H1 (cell line): ENCODE measurements around the gene STAU1. TPM values are rescaled to one million over a fixed set of nuclear protein-coding genes. Genes with fewer than 3 reads are reported as not detected.

Experiments used
- CTCF ChIA-PET: fragments of 300-600 bp; sonication (Branson Sonifier 250); formaldehyde crosslinking; loops from one replicate; lab custom pipeline; 2021; ENCODE audit not compliant: partially characterized antibody; lab: Charles Lee
- POLR2A ChIA-PET: fragments of 300-600 bp; sonication (Branson Sonifier 250); formaldehyde crosslinking; loops from one replicate; lab custom pipeline; 2021; ENCODE audit warnings: inconsistent platforms; ENCODE audit not compliant: partially characterized antibody; lab: Charles Lee
- DNase-seq, 2 experiments: peaks; one replicate each; pipeline versions ENCODE4 v3.0.0 to v3.0.0-alpha.2; 2010 to 2022; ENCODE audit warnings: low spot score in 2 of 2, low read depth in 1 of 2, mixed read lengths in 1 of 2
- FAIRE-seq: peaks from 2 replicates; lab custom pipeline; 2011; peaks lifted over from hg19 to GRCh38; lab: Jason Lieb, UNC
- H2AFZ ChIP-seq: 2 replicates; pipeline ENCODE4 v1.8.1; 2012; ENCODE audit warnings: low read length, inconsistent platforms
- H2AK5ac ChIP-seq: 2 replicates; pipeline ENCODE4 v1.6.1; 2013; ENCODE audit warnings: low read depth, low read length
- H2BK120ac ChIP-seq: replicated peaks from 2 replicates; pipeline ENCODE3; 2013; ENCODE audit warnings: low read depth, low read length, inconsistent platforms
- H2BK12ac ChIP-seq: 2 replicates; pipeline ENCODE4 v1.6.1; 2013; ENCODE audit warnings: low read depth, low read length
- H2BK15ac ChIP-seq: 2 replicates; pipeline ENCODE4 v1.6.1; 2013; ENCODE audit warnings: low read length
- H2BK20ac ChIP-seq: 2 replicates; pipeline ENCODE4 v1.6.1; 2013; ENCODE audit warnings: low read length
- H2BK5ac ChIP-seq: 2 replicates; pipeline ENCODE4 v1.6.1; 2013; ENCODE audit warnings: low read depth, low read length
- H3K14ac ChIP-seq: 2 replicates; pipeline ENCODE4 v1.6.1; 2013; ENCODE audit warnings: inconsistent platforms; ENCODE audit not compliant: insufficient read length
- H3K18ac ChIP-seq: 2 replicates; pipeline ENCODE4 v1.6.1; 2013; ENCODE audit warnings: low read length; ENCODE audit errors: extremely low read depth
- H3K23ac ChIP-seq: 2 replicates; pipeline ENCODE4 v1.6.1; 2013; ENCODE audit warnings: inconsistent platforms; ENCODE audit not compliant: insufficient read length
- H3K23me2 ChIP-seq: 2 replicates; pipeline ENCODE4 v1.6.1; 2013; ENCODE audit warnings: low read depth, low read length
- H3K27ac ChIP-seq: 2 replicates; pipeline ENCODE4 v1.6.1; 2011; ENCODE audit warnings: low read depth, low read length, inconsistent platforms
- H3K27me3 ChIP-seq, 4 experiments: replicated peaks in 1 of 4; 1 replicate in 1 of 4; 2 replicates in 3 of 4; pipeline versions ENCODE4 v1.6.1 to v1.8.1; 2011 to 2013; ENCODE audit warnings: low read length in 3 of 4, mild to moderate bottlenecking in 3 of 4, inconsistent platforms in 2 of 4, mixed read lengths in 2 of 4, moderate library complexity in 1 of 4; ENCODE audit not compliant: control insufficient read depth in 3 of 4, insufficient read depth in 3 of 4; ENCODE audit errors: extremely low read depth in 1 of 4
- H3K36me3 ChIP-seq, 4 experiments: 2 replicates each; pipeline versions ENCODE4 v1.6.1 to v1.8.1; 2011 to 2013; ENCODE audit warnings: mild to moderate bottlenecking in 4 of 4, low read length in 3 of 4, moderate library complexity in 2 of 4, control low read depth in 1 of 4, inconsistent platforms in 1 of 4; ENCODE audit not compliant: insufficient read depth in 4 of 4, control insufficient read depth in 2 of 4
- H3K4ac ChIP-seq: replicated peaks from 2 replicates; pipeline ENCODE3; 2013; ENCODE audit warnings: low read length, low read depth, mixed read lengths, inconsistent platforms; ENCODE audit not compliant: insufficient read length
- H3K4me1 ChIP-seq, 4 experiments: replicated peaks in 1 of 4; 1 replicate in 1 of 4; 2 replicates in 3 of 4; pipeline versions ENCODE4 v1.6.1 to v1.8.1; 2011 to 2013; ENCODE audit warnings: low read length in 3 of 4, inconsistent platforms in 2 of 4, mixed read lengths in 1 of 4; ENCODE audit not compliant: insufficient read depth in 4 of 4, control insufficient read depth in 3 of 4
- H3K4me2 ChIP-seq, 2 experiments: 2 replicates each; pipeline versions ENCODE4 v1.6.1 to v1.8.1; 2011 to 2013; ENCODE audit warnings: low read depth in 2 of 2, low read length in 2 of 2, control low read depth in 1 of 2, inconsistent platforms in 1 of 2, mild to moderate bottlenecking in 1 of 2; ENCODE audit not compliant: insufficient read depth in 1 of 2
- H3K4me3 ChIP-seq, 4 experiments: fragments of 200-600, 300-600 bp in 1 of 4; sonication (generic), shearing (Covaris generic), sonication (Bioruptor Twin) in 1 of 4; 2 replicates each; pipeline versions ENCODE4 v1.5.1 to v1.8.1; 2011 to 2016; ENCODE audit warnings: low read length in 4 of 4, low read depth in 3 of 4, control low read depth in 2 of 4, inconsistent platforms in 2 of 4, mild to moderate bottlenecking in 2 of 4, mixed read lengths in 1 of 4, moderate library complexity in 1 of 4; ENCODE audit not compliant: insufficient read depth in 2 of 4; ENCODE audit errors: extremely low read depth in 1 of 4
- H3K56ac ChIP-seq: replicated peaks from 2 replicates; pipeline ENCODE3; 2013; ENCODE audit warnings: low read depth, mild to moderate bottlenecking, mixed read lengths, low read length, inconsistent platforms; ENCODE audit not compliant: insufficient read length
- H3K79me1 ChIP-seq: 2 replicates; pipeline ENCODE4 v1.6.1; 2013; ENCODE audit warnings: low read depth, low read length, control low read depth
- H3K79me2 ChIP-seq, 2 experiments: 2 replicates each; pipeline versions ENCODE4 v1.6.1 to v1.8.1; 2012 to 2013; ENCODE audit warnings: low read length in 2 of 2, mild to moderate bottlenecking in 2 of 2, inconsistent platforms in 1 of 2; ENCODE audit not compliant: insufficient read depth in 2 of 2, control insufficient read depth in 1 of 2
- H3K9ac ChIP-seq, 4 experiments: replicated peaks in 1 of 4; 1 replicate in 1 of 4; 2 replicates in 3 of 4; pipeline versions ENCODE4 v1.6.1 to v1.8.1; 2011 to 2013; ENCODE audit warnings: low read depth in 3 of 4, low read length in 3 of 4, control low read depth in 2 of 4, mild to moderate bottlenecking in 2 of 4, moderate library complexity in 2 of 4, inconsistent platforms in 1 of 4; ENCODE audit errors: extremely low read depth in 1 of 4
- H3K9me3 ChIP-seq, 2 experiments: 2 replicates each; pipeline versions ENCODE4 v1.6.1 to v1.8.1; 2012 to 2013; ENCODE audit warnings: mild to moderate bottlenecking in 2 of 2, moderate library complexity in 2 of 2, control low read depth in 1 of 2, inconsistent platforms in 1 of 2, low read depth in 1 of 2, low read length in 1 of 2, mixed read lengths in 1 of 2; ENCODE audit not compliant: insufficient read depth in 2 of 2
- H4K20me1 ChIP-seq, 2 experiments: replicated peaks in 1 of 2; 2 replicates each; pipeline versions ENCODE3 to v1.8.1; 2011 to 2013; ENCODE audit warnings: inconsistent platforms in 2 of 2, low read length in 2 of 2, mild to moderate bottlenecking in 1 of 2; ENCODE audit not compliant: insufficient read depth in 2 of 2, control insufficient read depth in 1 of 2
- H4K5ac ChIP-seq: 2 replicates; pipeline ENCODE4 v1.6.1; 2013; ENCODE audit warnings: low read length, low read depth, mixed read lengths, inconsistent platforms; ENCODE audit not compliant: insufficient read length
- H4K8ac ChIP-seq: 2 replicates; pipeline ENCODE4 v1.8.0; 2013; ENCODE audit warnings: mild to moderate bottlenecking, moderate library complexity, low read length, inconsistent platforms; ENCODE audit not compliant: insufficient read depth; ENCODE audit errors: extremely low read depth
- H4K91ac ChIP-seq: replicated peaks from 2 replicates; pipeline ENCODE3; 2013; ENCODE audit warnings: low read length, mixed read lengths, inconsistent platforms; ENCODE audit not compliant: insufficient read length
- CEBPB ChIP-seq: IDR thresholded peaks from 2 replicates; pipeline ENCODE4 v1.6.1; 2012; ENCODE audit warnings: low read depth, low read length
- CHD1 ChIP-seq: IDR thresholded peaks from 2 replicates; pipeline ENCODE4 v1.6.1; 2012; ENCODE audit warnings: low read depth, low read length, improper control_type of control experiment
- EP300 ChIP-seq, 2 experiments: IDR thresholded peaks; 1 replicate in 1 of 2; 2 replicates in 1 of 2; pipeline ENCODE4 v1.6.1; 2011 to 2012; ENCODE audit warnings: low read depth in 2 of 2, low read length in 2 of 2, mild to moderate bottlenecking in 2 of 2, borderline replicate concordance in 1 of 2, inconsistent platforms in 1 of 2, moderate library complexity in 1 of 2
- GTF2F1 ChIP-seq: IDR thresholded peaks from 2 replicates; pipeline ENCODE4 v1.6.1; 2012; ENCODE audit warnings: low read depth, low read length, improper control_type of control experiment, borderline replicate concordance
- KDM1A ChIP-seq: fragments of 200-600, 300-600 bp; sonication (generic); IDR thresholded peaks from 2 replicates; pipeline ENCODE4 v1.7.1; 2016; ENCODE audit warnings: mild to moderate bottlenecking, low read length, borderline replicate concordance
- MAFK ChIP-seq: IDR thresholded peaks from 2 replicates; pipeline ENCODE4 v1.6.1; 2012; ENCODE audit warnings: low read depth, mild to moderate bottlenecking, improper control_type of control experiment, low read length
- RNF2 ChIP-seq: fragments of 200-900, 300-1000 bp; sonication (generic); IDR thresholded peaks from 2 replicates; pipeline ENCODE4 v1.7.1; 2016; ENCODE audit warnings: borderline replicate concordance, low read depth, mild to moderate bottlenecking, antibody characterized with exemption, low read length; ENCODE audit not compliant: poor library complexity, severe bottlenecking; ENCODE audit errors: missing control alignments
- SP4 ChIP-seq: IDR thresholded peaks from 2 replicates; pipeline ENCODE4 v1.6.1; 2012; ENCODE audit warnings: low read length, inconsistent platforms
- SRF ChIP-seq: IDR thresholded peaks from 2 replicates; pipeline ENCODE4 v1.6.1; 2011; ENCODE audit warnings: mild to moderate bottlenecking, low read depth, low read length, moderate library complexity
- TAF7 ChIP-seq: optimal IDR thresholded peaks from 2 replicates; pipeline ENCODE3; 2011; ENCODE audit warnings: low read depth, mild to moderate bottlenecking, inconsistent platforms, low read length, moderate library complexity, borderline replicate concordance
- WGBS, 2 experiments: shearing (Covaris generic) in 1 of 2; methylation state at CpG; one replicate each; pipeline versions ENCODE4 v1.1.6 to v1.1.7; 2013 to 2015; ENCODE audit warnings: low lambda C conversion rate in 2 of 2, mixed read lengths in 2 of 2, inconsistent platforms in 1 of 2, low coverage in 1 of 2, missing lambda C conversion rate in 1 of 2; ENCODE audit not compliant: insufficient replicate concordance in 2 of 2, insufficient coverage in 1 of 2, insufficient read length in 1 of 2; ENCODE audit errors: extremely low coverage in 1 of 2, missing lambda C conversion rate in 1 of 2; 5-methylcytosine and 5-hydroxymethylcytosine counted together
- polyA plus RNA-seq, 7 experiments: library from polyadenylated mRNA; depleted of rRNA in 3 of 7; stranded (reverse) in 5 of 7; unstranded in 2 of 7; fragments of >200 nt in 5 of 7; fragments of 200-250 nt in 2 of 7; gene quantifications; 1 replicate in 5 of 7; 2 replicates in 1 of 7; 4 replicates in 1 of 7; pipeline versions ENCODE4 v1.2.1 to v1.2.3, GENCODE V29; 2011 to 2013; ENCODE audit warnings: missing spikeins in 2 of 7, mixed read lengths in 2 of 7
- total RNA-seq: library from RNA; stranded (reverse); fragmentation: NEBNext Ultra II Directional; extraction: Animal tissue kit (Norgen Biotek cat#: 25700); gene quantifications from 2 replicates; pipeline ENCODE4 v1.2.1, GENCODE V29; 2021
- TF ChIP-seq, protein P1 (sequence below): IDR thresholded peaks from 2 replicates; pipeline ENCODE4 v1.6.1; 2012; ENCODE audit warnings: inconsistent platforms

The STAU1 gene
- total and polyA plus RNA-seq, 2 of the 8 experiments (the other 6 are each of a cell fraction or from before 2014, with no cell fraction given): 41.4 to 107 TPM

DNA sequence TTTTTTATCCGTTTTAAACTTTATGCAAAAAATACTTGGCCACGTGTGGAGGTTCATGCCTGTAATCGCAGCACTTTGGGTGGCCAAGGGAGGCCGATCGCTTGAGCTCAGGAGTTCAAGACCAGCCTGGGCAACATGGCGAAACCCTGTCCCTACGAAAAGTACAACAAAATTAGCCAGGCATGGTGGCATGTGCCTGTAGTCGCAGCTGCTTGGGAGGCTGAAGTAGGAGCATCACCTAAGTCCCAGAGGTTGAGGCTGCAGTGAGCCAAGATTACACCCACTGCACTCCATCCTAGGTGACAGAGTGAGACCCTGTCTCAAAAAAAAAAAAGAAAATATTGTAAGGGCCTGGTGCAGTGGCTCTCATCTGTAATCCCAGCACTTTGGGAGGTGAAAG lies 97.0 kb downstream of the STAU1 start:
- CTCF ChIA-PET: interaction anchor here (0.7 kb wide), 1 partner anchor 44 kb away, joined by 3 read pairs; no protein-coding TSS in a partner anchor
- no peak for FAIRE-seq
- TF ChIP-seq EP300 (IDR thresholded peaks at IDR 0.05; ENCODE audit: borderline replicate concordance in 1 of 2, low read depth in 2 of 2, low read length in 2 of 2) (no peak), KDM1A (no peak), MAFK (no peak), CEBPB (no peak), CHD1 (no peak), TAF7 (no peak), GTF2F1 (no peak), SRF (no peak), RNF2 (no peak), SP4 (no peak)
- TF ChIP-seq, protein P1, sequence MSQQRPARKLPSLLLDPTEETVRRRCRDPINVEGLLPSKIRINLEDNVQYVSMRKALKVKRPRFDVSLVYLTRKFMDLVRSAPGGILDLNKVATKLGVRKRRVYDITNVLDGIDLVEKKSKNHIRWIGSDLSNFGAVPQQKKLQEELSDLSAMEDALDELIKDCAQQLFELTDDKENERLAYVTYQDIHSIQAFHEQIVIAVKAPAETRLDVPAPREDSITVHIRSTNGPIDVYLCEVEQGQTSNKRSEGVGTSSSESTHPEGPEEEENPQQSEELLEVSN: no peak

More for the DNA sequence above, 97.0 kb downstream of the STAU1 start:
- Histone ChIP-seq H3K4me2 (no peak overlapping the region), H2BK15ac (no peak overlapping the region), H3K27ac (no peak overlapping the region), H4K5ac (no peak overlapping the region), H2BK120ac (no peak overlapping the region), H2BK5ac (no peak overlapping the region), H4K91ac (no peak overlapping the region), H3K4me1 (no peaks in the 10 kb centered on the region), H2AFZ (no peak overlapping the region), H3K4ac (no peak overlapping the region), H3K14ac (no peak overlapping the region), H2BK20ac (no peak overlapping the region), H2AK5ac (no peak overlapping the region), H3K27me3 (no peaks in the 10 kb centered on the region), H3K23me2 (no peaks in the 10 kb centered on the region), H3K79me1 (no peaks in the 10 kb centered on the region; the same call in none of the 2 replicates), H3K9me3 (no peaks in the 10 kb centered on the region), H3K36me3 (peaks cover 47 to 100% (median 83%) of the 10 kb centered on the region in 4 experiments), H3K9ac (no peak overlapping the region), H4K20me1 (peaks cover 0 to 5% of the 10 kb centered on the region in 2 experiments), H3K23ac (no peak overlapping the region), H3K18ac (no peak overlapping the region), H3K79me2 (peaks cover 0 to 4% of the 10 kb centered on the region in 2 experiments; a peak in 2 of 4 replicates), H2BK12ac (no peak overlapping the region), H4K8ac (no peak overlapping the region), H3K56ac (no peak overlapping the region), H3K4me3 (no peak overlapping the region)
- no peak for DNase-seq
- 90% methylated on average over 8 of the region's 8 CpGs; no CpG with 5 or more reads in 1 of the 2 experiments for WGBS, 2 experiments
- POLR2A ChIA-PET: interaction anchor here (0.6 to 4.0 kb wide), 5 partner anchors 8 to 40 kb away, joined by 3 to 15 read pairs (median 4); no protein-coding TSS in a partner anchor
